HEK293T (cell line): ENCODE results near the gene HJURP.

ENCODE experiments used
- ELF4 ChIP-seq: fragments of 450-650 bp; IDR thresholded peaks from 2 replicates; pipeline ENCODE4 v1.6.1; 2017; ENCODE audit warnings: antibody characterized with exemption
- FOXA1 ChIP-seq: fragments of 450-650 bp; IDR thresholded peaks from 2 replicates; pipeline ENCODE4 v1.6.1; 2016; ENCODE audit warnings: mild to moderate bottlenecking
- FOXM1 ChIP-seq: fragments of 450-650 bp; IDR thresholded peaks from 2 replicates; pipeline ENCODE4 v1.6.1; 2017; ENCODE audit warnings: mild to moderate bottlenecking, borderline replicate concordance
- SP1 ChIP-seq: fragments of 450-650 bp; IDR thresholded peaks from 2 replicates; pipeline ENCODE4 v1.6.1; 2017
- SUZ12 ChIP-seq: fragments of 450-650 bp; IDR thresholded peaks from 2 replicates; pipeline ENCODE4 v1.6.1; 2016; ENCODE audit warnings: mild to moderate bottlenecking

DNA sequence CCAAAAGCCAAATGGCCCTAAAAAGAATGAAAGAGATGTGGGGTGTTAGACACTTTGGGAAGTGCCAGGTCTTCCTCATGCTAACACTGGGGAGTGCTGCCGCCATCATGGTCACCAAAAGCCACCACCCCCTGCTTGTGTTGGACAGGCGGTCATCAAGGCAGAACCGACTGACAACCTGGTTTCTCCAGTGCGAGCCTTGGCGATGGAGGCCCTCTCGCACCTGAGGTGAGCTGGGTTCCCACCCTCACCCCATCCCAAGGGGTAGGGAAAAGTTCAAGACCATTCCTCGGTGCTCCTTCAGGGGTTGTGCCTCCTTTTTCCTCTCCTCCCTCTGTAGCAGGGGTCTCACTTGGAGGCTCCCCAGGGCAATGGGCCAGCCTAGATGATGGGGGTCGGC is 42.6 kb downstream of the HJURP start:
- TF ChIP-seq FOXA1, result no peak
- no peak for TF ChIP-seq ELF4
- TF ChIP-seq SP1, result no peak
- TF ChIP-seq SUZ12, result no peak
- TF ChIP-seq FOXM1, result no peak
